Fibroblast of skin of left quadriceps (primary cell): ENCODE results near the gene TFAP2D.

ENCODE experiments used
- DNase-seq, 2 experiments: peaks; one replicate each; pipeline ENCODE4 v3.0.0-alpha.2; 2013; ENCODE audit warnings: low read depth in 2 of 2

TFAP2D gene

GRCh38 chr6:50720623-50721022 is 7.3 kb downstream of the TFAP2D start:
- no peak for DNase-seq

- DNase-seq, result no peak
These were observed 8.7 kb downstream of the TFAP2D start for GRCh38 chr6:50721978-50722377.

- no peak for DNase-seq
These were observed 9.7 kb downstream of the TFAP2D start for GRCh38 chr6:50722829-50723554.

- no peak for DNase-seq
These were observed 11.2 kb downstream of the TFAP2D start for GRCh38 chr6:50724381-50725124.

GRCh38 chr6:50734488-50734887 is 21.2 kb downstream of the TFAP2D start:
- DNase-seq, result no peak

GRCh38 chr6:50742161-50742560 is 28.8 kb downstream of the TFAP2D start:
- no peak for DNase-seq

GRCh38 chr6:50744976-50745375 is 31.6 kb downstream of the TFAP2D start:
- DNase-seq, result no peak

- no peak for DNase-seq
These were observed 49.5 kb downstream of the TFAP2D start for GRCh38 chr6:50762798-50763197.

- no peak for DNase-seq
These were observed 65.4 kb downstream of the TFAP2D start for GRCh38 chr6:50778696-50779095.

GRCh38 chr6:50780382-50780781 is 67.1 kb downstream of the TFAP2D start:
- no peak for DNase-seq

GRCh38 chr6:50785921-50786320 is 72.6 kb downstream of the TFAP2D start:
- DNase-seq, result no peak

GRCh38 chr6:50791900-50792508 is 78.7 kb downstream of the TFAP2D start:
- DNase-seq, result peak in 1 of 2 experiments; percentile 12

GRCh38 chr6:50792771-50793170 is 79.4 kb downstream of the TFAP2D start:
- no peak for DNase-seq

GRCh38 chr6:50795574-50795973 is 82.2 kb downstream of the TFAP2D start:
- no peak for DNase-seq

GRCh38 chr6:50804283-50804682 is 91.0 kb downstream of the TFAP2D start:
- DNase-seq, result no peak

GRCh38 chr6:50807035-50807434 is 93.7 kb downstream of the TFAP2D start:
- DNase-seq, result no peak

GRCh38 chr6:50815436-50816114 is 102.2 kb downstream of the TFAP2D start:
- peak in 1 of 2 experiments; percentile 6 for DNase-seq

GRCh38 chr6:50816115-50816675 is 102.9 kb downstream of the TFAP2D start:
- DNase-seq, result peak; percentile 36 to 38

- no peak for DNase-seq
These were observed 103.8 kb downstream of the TFAP2D start for GRCh38 chr6:50816947-50817645.

GRCh38 chr6:50817646-50817950 is 104.3 kb downstream of the TFAP2D start:
- no peak for DNase-seq

- DNase-seq, result no peak
These were observed 104.7 kb downstream of the TFAP2D start for GRCh38 chr6:50818020-50818419.
